ENCODE results near the gene FAM131A. TPM values are rescaled to one million over a fixed set of nuclear protein-coding genes. Genes with fewer than 3 reads are reported as not detected.

FAM131A gene, protein sequence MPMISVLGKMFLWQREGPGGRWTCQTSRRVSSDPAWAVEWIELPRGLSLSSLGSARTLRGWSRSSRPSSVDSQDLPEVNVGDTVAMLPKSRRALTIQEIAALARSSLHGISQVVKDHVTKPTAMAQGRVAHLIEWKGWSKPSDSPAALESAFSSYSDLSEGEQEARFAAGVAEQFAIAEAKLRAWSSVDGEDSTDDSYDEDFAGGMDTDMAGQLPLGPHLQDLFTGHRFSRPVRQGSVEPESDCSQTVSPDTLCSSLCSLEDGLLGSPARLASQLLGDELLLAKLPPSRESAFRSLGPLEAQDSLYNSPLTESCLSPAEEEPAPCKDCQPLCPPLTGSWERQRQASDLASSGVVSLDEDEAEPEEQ
- total RNA-seq: 10 to 100 TPM; 53.9 to 71.4 (median 65.3) TPM

DNA sequence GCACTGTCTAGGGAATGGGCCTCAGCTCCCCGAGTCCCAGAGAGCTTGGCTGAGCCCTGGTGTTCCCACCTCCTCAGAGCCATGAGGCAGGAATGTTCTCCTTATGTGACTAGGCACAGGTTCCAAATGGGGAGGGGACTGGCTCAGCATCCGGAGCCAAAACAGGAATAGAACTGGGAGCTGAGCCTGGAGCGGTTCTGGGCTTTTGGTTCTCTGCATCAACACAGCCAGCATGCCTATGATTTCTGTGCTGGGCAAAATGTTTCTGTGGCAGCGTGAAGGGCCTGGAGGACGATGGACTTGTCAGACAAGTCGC, at the start of gene FAM131A:
FAM131A (plus strand) TSS at position 202 of the 316 bp plus-strand sequence; CDS start at position 233, 31 bp downstream.
- 12 to 21% methylated on average over 5 of the region's 6 CpGs for WGBS, 2 donors (ENCODE audit: low coverage in 1 of 2)
- peaks cover 0 to 42% of the 10 kb centered on the region in 2 donors for H3K36me3 ChIP-seq
- H3K4me1 ChIP-seq: peaks cover 0 to 72% (median 30%) of the 10 kb centered on the region in 3 donors
- ATAC-seq: peak; percentile 68
- no peaks in the 10 kb centered on the region for H3K9me3 ChIP-seq
- no peaks in the 10 kb centered on the region for H3K27me3 ChIP-seq
- TF ChIP-seq, protein P1, sequence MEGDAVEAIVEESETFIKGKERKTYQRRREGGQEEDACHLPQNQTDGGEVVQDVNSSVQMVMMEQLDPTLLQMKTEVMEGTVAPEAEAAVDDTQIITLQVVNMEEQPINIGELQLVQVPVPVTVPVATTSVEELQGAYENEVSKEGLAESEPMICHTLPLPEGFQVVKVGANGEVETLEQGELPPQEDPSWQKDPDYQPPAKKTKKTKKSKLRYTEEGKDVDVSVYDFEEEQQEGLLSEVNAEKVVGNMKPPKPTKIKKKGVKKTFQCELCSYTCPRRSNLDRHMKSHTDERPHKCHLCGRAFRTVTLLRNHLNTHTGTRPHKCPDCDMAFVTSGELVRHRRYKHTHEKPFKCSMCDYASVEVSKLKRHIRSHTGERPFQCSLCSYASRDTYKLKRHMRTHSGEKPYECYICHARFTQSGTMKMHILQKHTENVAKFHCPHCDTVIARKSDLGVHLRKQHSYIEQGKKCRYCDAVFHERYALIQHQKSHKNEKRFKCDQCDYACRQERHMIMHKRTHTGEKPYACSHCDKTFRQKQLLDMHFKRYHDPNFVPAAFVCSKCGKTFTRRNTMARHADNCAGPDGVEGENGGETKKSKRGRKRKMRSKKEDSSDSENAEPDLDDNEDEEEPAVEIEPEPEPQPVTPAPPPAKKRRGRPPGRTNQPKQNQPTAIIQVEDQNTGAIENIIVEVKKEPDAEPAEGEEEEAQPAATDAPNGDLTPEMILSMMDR (IDR thresholded peaks at IDR 0.05): peak in 2 of 4 experiments; percentile 28 to 42
- peak; percentile 20 to 42 for TF ChIP-seq POLR2A (IDR thresholded peaks at IDR 0.05)
- TF ChIP-seq EP300 (IDR thresholded peaks at IDR 0.05): no peak
- peak; percentile 79 for TF ChIP-seq POLR2AphosphoS5 (IDR thresholded peaks at IDR 0.05)
- H3K27ac ChIP-seq: peak within 1 kb of the TSS; percentile 94 to 99 (median 98)
- H3K4me3 ChIP-seq: peak within 1 kb of the TSS; percentile 89 to 92

DNA sequence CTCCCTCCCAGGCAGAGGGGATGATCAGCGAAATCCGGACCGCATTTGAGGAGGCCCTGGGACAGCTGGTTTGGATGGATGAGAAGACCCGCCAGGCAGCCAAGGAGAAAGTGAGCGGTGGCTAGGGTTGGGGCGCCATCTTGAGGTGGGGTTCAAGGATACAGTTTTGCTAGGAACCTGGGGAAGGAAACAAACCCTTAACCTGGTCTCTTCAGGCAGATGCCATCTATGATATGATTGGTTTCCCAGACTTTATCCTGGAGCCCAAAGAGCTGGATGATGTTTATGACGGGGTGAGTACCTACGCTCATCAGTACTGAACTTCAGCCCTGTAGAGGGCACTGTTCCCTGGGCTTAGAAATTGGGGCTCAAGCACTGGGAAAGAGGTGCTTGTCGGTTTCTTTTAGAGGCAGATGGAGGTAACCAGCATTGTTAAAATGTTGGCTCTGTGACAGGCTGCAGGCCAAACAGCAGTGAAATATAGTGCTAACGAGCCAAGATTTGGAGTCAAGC, 47.9 kb upstream of the FAM131A start:
- H3K27me3 ChIP-seq: peaks cover 60% of the 10 kb centered on the region
- ATAC-seq: no peak
- 0 to 6% methylated on average over 2 to 7 of the region's 10 CpGs for WGBS, 2 donors (ENCODE audit: low coverage in 1 of 2)

DNA sequence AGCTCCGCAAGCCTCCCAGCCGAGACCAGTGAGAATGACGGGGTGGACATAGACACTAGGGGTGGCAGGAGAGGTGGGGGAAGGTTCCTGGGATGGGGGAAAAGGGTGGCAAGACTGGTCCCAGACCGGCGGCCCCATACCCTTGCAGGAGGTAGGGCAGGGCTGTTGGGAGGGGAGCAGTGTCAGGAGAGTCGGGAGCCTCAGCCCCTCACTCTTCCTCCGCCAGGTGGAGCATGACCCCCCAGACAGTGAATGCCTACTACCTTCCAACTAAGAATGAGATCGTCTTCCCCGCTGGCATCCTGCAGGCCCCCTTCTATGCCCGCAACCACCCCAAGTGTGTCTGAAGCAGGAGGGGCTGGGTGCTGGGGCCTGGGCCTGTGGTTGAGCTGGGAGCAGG, 47.1 kb upstream of the FAM131A start:
- no peak overlapping the region for H3K4me3 ChIP-seq
- H3K36me3 ChIP-seq: no peaks in the 10 kb centered on the region
- no peaks in the 10 kb centered on the region for H3K4me1 ChIP-seq
- H3K27me3 ChIP-seq: peaks cover 60% of the 10 kb centered on the region
- H3K27ac ChIP-seq: no peak overlapping the region
- no peak for TF ChIP-seq EP300 (IDR thresholded peaks at IDR 0.05)
- WGBS, 2 donors (ENCODE audit: low coverage in 1 of 2): 60% methylated on average over 3 of the region's 10 CpGs; no CpG with 5 or more reads in 1 of the 2 donors
- no peak for ATAC-seq
- no peaks in the 10 kb centered on the region for H3K9me3 ChIP-seq

More for the DNA sequence above, 47.9 kb upstream of the FAM131A start:
- Histone ChIP-seq H3K27ac (no peak overlapping the region), H3K4me3 (no peak overlapping the region), H3K9me3 (no peaks in the 10 kb centered on the region), H3K4me1 (no peaks in the 10 kb centered on the region), H3K36me3 (no peaks in the 10 kb centered on the region)
- TF ChIP-seq POLR2AphosphoS5 (IDR thresholded peaks at IDR 0.05) (no peak), POLR2A (IDR thresholded peaks at IDR 0.05) (no peak)
- TF ChIP-seq, protein P1 (IDR thresholded peaks at IDR 0.05): peak in 2 of 4 experiments; percentile 48 to 59

DNA sequence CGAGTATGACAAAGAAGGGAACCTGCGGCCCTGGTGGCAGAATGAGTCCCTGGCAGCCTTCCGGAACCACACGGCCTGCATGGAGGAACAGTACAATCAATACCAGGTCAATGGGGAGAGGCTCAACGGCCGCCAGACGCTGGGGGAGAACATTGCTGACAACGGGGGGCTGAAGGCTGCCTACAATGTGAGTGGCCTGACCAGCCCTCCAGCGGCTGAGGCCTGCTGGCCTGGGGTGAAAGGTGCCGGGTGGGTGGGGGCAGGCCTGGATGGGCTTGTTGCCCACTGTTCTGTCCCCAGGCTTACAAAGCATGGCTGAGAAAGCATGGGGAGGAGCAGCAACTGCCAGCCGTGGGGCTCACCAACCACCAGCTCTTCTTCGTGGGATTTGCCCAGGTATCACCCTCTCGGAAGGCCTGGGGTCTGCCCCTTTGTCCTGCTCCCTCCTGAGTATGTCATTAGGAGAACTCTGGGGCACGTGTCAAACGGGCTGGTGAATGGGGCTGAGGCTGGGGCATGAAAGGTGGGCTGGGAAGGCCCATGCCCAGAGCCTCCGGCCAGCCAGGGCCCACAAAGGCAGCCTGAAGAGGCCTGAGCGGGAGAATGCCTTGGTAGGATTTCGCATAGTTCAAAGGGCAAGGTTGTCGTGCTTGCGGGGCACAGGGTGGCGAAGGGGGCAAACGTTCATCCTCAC, 46.2 kb upstream of the FAM131A start:
- 100% methylated on average over 1 to 2 of the region's 22 CpGs for WGBS, 2 donors (ENCODE audit: low coverage in 1 of 2)
- no peaks in the 10 kb centered on the region for H3K36me3 ChIP-seq
- peaks cover 56% of the 10 kb centered on the region for H3K27me3 ChIP-seq
- TF ChIP-seq POLR2AphosphoS5 (IDR thresholded peaks at IDR 0.05) (no peak), POLR2A (IDR thresholded peaks at IDR 0.05) (no peak), EP300 (IDR thresholded peaks at IDR 0.05) (no peak)
- TF ChIP-seq, protein P1 (IDR thresholded peaks at IDR 0.05): no peak
- no peak for ATAC-seq
- no peak overlapping the region for H3K4me3 ChIP-seq
- H3K27ac ChIP-seq: no peak overlapping the region
- no peaks in the 10 kb centered on the region for H3K9me3 ChIP-seq
- no peaks in the 10 kb centered on the region for H3K4me1 ChIP-seq

DNA sequence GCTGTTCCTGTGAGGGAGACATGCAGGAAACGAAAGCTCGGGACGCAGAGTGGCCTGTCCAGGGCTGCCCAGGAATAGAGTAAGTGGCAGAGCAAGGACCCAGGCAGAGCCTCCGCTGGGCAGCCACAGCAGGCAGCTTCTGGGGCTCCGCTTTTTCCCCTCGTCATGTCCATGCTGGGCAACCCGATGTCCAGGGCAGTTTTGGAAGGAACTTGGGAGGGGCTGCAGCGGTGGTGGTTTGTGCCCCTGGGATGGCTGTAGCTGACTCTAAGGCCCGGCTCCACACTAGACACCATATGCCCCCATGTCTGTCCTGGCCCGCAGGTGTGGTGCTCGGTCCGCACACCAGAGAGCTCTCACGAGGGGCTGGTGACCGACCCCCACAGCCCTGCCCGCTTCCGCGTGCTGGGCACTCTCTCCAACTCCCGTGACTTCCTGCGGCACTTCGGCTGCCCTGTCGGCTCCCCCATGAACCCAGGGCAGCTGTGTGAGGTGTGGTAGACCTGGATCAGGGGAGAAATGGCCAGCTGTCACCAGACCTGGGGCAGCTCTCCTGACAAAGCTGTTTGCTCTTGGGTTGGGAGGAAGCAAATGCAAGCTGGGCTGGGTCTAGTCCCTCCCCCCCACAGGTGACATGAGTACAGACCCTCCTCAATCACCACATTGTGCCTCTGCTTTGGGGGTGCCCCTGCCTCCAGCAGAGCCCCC, 45.5 kb upstream of the FAM131A start:
- Histone ChIP-seq H3K36me3 (no peaks in the 10 kb centered on the region), H3K27ac (no peak overlapping the region), H3K27me3 (peaks cover 49% of the 10 kb centered on the region), H3K9me3 (no peaks in the 10 kb centered on the region), H3K4me3 (no peak overlapping the region), H3K4me1 (no peaks in the 10 kb centered on the region)
- no peak for ATAC-seq
- TF ChIP-seq, protein P1 (IDR thresholded peaks at IDR 0.05): no peak
- TF ChIP-seq EP300 (IDR thresholded peaks at IDR 0.05): no peak
- TF ChIP-seq POLR2AphosphoS5 (IDR thresholded peaks at IDR 0.05): no peak
- TF ChIP-seq POLR2A (IDR thresholded peaks at IDR 0.05): no peak
- 100% methylated on average over 1 of the region's 21 CpGs; no CpG with 5 or more reads in 1 of the 2 donors for WGBS, 2 donors (ENCODE audit: low coverage in 1 of 2)
